MM.1S (cell line): ENCODE data around the gene POLE.

Source experiments
- CTCF ChIP-seq: fragments of 300-600 bp; sonication (generic); IDR thresholded peaks from 2 replicates; pipeline ENCODE4 v1.5.1; 2016; ENCODE audit warnings: antibody characterized with exemption, low read length, mixed read lengths
- EZH2 ChIP-seq: fragments of 300-600 bp; sonication (generic); optimal IDR thresholded peaks from 2 replicates; pipeline ENCODE3; 2017; ENCODE audit warnings: low read depth, mild to moderate bottlenecking, antibody characterized with exemption, low read length, mixed read lengths
- EZH2phosphoT487 ChIP-seq: fragments of 300-600 bp; sonication (generic); IDR thresholded peaks from 2 replicates; pipeline ENCODE4 v1.6.1; 2018; ENCODE audit warnings: antibody characterized with exemption, low read length

- TF ChIP-seq CTCF (no peak), EZH2phosphoT487 (no peak), EZH2 (no peak)
These were observed 71.5 kb downstream of the POLE start for GRCh38 chr12:132615579-132616038.
